Transverse colon (tissue), 3 donors: ENCODE results near the gene REG1B.
"Not testable (repeated sequence)": the region's sequence is repeated elsewhere in the genome, so short reads cannot be mapped to it uniquely, and the experiment has no call there.

Experiments
- CTCF ChIP-seq, 5 experiments: fragments of 200-600 bp in 3 of 5; fragments of 450-650 bp in 2 of 5; sonication (generic) in 3 of 5; IDR thresholded peaks; 1 replicate in 2 of 5; 2 replicates in 3 of 5; pipeline ENCODE4 v1.5.1; 2016 to 2017; ENCODE audit warnings: antibody characterized with exemption in 5 of 5, inconsistent platforms in 3 of 5, mild to moderate bottlenecking in 2 of 5, moderate library complexity in 1 of 5
- EP300 ChIP-seq: sonication (generic); formaldehyde crosslinking; IDR thresholded peaks from one replicate; pipeline ENCODE4 v1.6.1; 2017; ENCODE audit warnings: antibody characterized with exemption, low read depth
- POLR2A ChIP-seq: fragments of 450-650 bp; IDR thresholded peaks from one replicate; pipeline ENCODE4 v1.6.1; 2016; ENCODE audit warnings: antibody characterized with exemption, mild to moderate bottlenecking, moderate library complexity

DNA sequence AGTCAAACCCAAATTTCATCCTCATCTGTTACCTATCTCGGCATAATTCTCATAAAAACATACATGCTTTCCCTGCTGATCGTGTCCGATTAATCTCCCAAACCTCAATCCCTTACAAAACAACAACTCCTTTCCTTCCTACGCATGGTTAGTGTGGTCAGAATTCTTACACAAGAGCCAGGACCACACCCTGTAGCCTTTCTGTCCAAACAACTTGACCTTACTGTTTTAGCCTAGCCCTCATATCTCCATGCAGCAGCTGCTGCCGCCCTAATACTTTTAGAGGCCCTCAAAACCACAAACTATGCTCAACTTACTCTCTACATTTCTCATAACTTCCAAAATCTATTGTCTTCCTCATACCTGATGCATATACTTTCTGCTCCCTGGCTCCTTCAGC is 33.0 kb downstream of the REG1B start:
- TF ChIP-seq CTCF (IDR thresholded peaks at IDR 0.05); POLR2A; EP300: not testable (repeated sequence)
